Measurements from ENCODE around the gene XYLT2. TPM values are rescaled to one million over a fixed set of nuclear protein-coding genes. Genes with fewer than 3 reads are reported as not detected.

The XYLT2 gene
- polyA plus RNA-seq, 6 donors from 2014 or later, result 5.7 to 14.0 (median 9.5) TPM

DNA sequence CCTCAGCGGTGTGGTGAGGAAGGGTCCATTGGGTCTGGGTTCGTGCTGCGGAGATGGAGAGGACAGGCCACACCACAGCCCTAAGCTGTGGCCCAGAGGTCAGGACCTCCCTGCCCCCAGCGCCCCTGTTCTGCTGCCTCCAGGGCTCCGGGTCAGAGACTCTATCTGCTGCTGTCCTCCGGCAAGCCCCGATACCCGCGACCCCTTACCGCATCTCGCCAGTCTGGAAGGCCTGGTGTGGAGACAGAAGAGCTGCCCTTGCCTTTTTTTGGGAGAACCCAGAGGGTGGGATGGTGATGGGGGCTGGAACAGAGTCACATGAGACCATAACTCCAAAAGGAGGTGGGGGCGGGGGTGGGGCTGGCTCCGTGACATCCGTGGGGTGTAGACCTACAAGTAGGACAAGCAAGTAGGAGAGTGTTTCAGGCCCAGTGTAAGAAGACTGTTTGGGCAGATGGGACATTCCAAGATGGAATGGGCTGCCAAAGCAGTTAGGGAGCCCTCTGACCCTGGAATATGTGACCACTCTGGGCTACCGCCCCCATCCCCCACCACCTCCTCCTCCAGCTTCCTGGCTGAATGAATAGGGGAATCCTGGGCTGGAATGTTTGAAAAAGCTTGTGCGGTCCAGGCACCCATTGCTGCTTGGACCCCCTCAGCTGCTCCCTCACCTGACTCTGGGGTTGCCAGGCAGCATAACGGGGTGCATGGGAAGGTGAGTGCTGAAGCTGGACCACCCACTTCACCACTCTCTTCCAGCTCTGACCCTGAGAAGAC lies 1.4 kb downstream of the XYLT2 start:
- peak overlapping the region in 4 of 6 donors; percentile 47 to 81 (median 72) for H3K27ac Mint-ChIP-seq
- DNase-seq (no peak), ATAC-seq (ENCODE audit: low read depth in 2 of 2) (no peak)
- H3K4me1 Mint-ChIP-seq, result peaks cover 43 to 60% (median 50%) of the 10 kb centered on the region in 3 donors
- H3K36me3 Mint-ChIP-seq, result no peaks in the 10 kb centered on the region
- H3K4me3 Mint-ChIP-seq, result peak overlapping the region; percentile 80 to 95 (median 89)
- no peaks in the 10 kb centered on the region for H3K9me3 Mint-ChIP-seq
- no peaks in the 10 kb centered on the region for H3K27me3 Mint-ChIP-seq

DNA sequence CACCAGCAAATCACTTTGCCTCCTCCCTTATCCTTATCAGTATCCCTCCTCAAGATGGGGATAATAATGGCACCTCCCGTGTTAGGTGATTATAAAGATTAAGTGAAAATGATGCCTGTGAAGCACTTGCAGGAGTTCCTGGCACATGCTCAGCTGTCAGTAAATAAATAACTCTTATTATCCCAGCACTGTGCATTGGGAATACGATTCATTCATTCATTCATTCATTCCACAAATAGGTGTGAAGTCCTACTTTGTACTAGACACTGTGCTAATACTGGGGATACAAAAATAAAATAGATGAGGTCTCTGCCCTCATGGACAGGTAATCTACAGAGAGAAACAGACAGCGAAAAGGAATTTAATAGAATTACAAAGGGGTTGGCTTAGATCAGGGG lies 2.0 kb downstream of the XYLT2 start:
- peak overlapping the region; percentile 72 to 95 (median 82) for H3K4me3 Mint-ChIP-seq
- no peak for DNase-seq
- no peaks in the 10 kb centered on the region for H3K9me3 Mint-ChIP-seq
- H3K4me1 Mint-ChIP-seq, result peaks cover 45 to 63% (median 54%) of the 10 kb centered on the region in 3 donors
- no peaks in the 10 kb centered on the region for H3K27me3 Mint-ChIP-seq
- H3K36me3 Mint-ChIP-seq, result no peaks in the 10 kb centered on the region
- H3K27ac Mint-ChIP-seq, result peak overlapping the region in 2 of 6 donors; percentile 74 to 80
- ATAC-seq (ENCODE audit: low read depth in 2 of 2), result no peak

- Mint-ChIP-seq H3K4me3 (peak overlapping the region in 7 of 8 donors; percentile 9 to 95 (median 62)), H3K9me3 (no peaks in the 10 kb centered on the region), H3K27ac (peak overlapping the region in 3 of 6 donors; percentile 33 to 77 (median 49)), H3K36me3 (no peaks in the 10 kb centered on the region), H3K4me1 (peaks cover 51 to 63% (median 54%) of the 10 kb centered on the region in 3 donors), H3K27me3 (no peaks in the 10 kb centered on the region)
- DNase-seq, result no peak
- ATAC-seq (ENCODE audit: low read depth in 2 of 2), result no peak
These were observed 2.8 kb downstream of the XYLT2 start for GRCh38 chr17:50348522-50349242.

DNA sequence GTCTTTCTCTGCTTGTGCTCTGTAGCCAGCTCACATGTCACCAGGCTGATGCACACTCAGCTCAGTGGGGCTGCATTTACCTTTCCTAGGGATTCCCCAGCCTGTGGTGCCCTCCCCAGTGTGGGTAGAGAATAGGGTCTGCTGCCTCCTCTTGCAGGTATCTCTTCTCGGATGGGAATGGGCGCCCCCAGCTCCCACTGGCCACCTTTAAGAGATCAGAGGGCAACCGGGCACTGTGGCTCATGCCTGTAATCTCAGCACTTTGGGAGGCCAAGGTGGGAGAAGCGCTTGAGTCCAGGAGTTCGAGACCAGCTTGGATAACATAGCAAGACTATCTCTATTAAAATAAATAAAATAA lies 3.3 kb downstream of the XYLT2 start:
- ATAC-seq (ENCODE audit: low read depth in 2 of 2) (no peak), DNase-seq (no peak)
- Mint-ChIP-seq H3K27ac (peak overlapping the region in 4 of 6 donors; percentile 33 to 77 (median 62)), H3K4me3 (peak overlapping the region in 4 of 8 donors; percentile 9 to 80 (median 40)), H3K9me3 (no peaks in the 10 kb centered on the region), H3K27me3 (no peaks in the 10 kb centered on the region), H3K36me3 (no peaks in the 10 kb centered on the region), H3K4me1 (peaks cover 51 to 63% (median 54%) of the 10 kb centered on the region in 3 donors)

- Mint-ChIP-seq H3K4me1 (peaks cover 44 to 52% (median 49%) of the 10 kb centered on the region in 3 donors), H3K4me3 (peak overlapping the region in 1 of 8 donors; percentile 22), H3K9me3 (no peaks in the 10 kb centered on the region), H3K27me3 (no peaks in the 10 kb centered on the region), H3K36me3 (no peaks in the 10 kb centered on the region), H3K27ac (peak overlapping the region in 1 of 6 donors; percentile 89)
- ATAC-seq (ENCODE audit: low read depth in 2 of 2) (no peak), DNase-seq (no peak)
These were observed 4.8 kb downstream of the XYLT2 start for GRCh38 chr17:50350733-50351132.

GRCh38 chr17:50352072-50352692 lies 6.3 kb downstream of the XYLT2 start:
- ATAC-seq (ENCODE audit: low read depth in 2 of 2), result no peak
- H3K4me3 Mint-ChIP-seq, result no peak overlapping the region
- peak overlapping the region in 3 of 6 donors; percentile 38 to 75 (median 41) for H3K27ac Mint-ChIP-seq

DNA sequence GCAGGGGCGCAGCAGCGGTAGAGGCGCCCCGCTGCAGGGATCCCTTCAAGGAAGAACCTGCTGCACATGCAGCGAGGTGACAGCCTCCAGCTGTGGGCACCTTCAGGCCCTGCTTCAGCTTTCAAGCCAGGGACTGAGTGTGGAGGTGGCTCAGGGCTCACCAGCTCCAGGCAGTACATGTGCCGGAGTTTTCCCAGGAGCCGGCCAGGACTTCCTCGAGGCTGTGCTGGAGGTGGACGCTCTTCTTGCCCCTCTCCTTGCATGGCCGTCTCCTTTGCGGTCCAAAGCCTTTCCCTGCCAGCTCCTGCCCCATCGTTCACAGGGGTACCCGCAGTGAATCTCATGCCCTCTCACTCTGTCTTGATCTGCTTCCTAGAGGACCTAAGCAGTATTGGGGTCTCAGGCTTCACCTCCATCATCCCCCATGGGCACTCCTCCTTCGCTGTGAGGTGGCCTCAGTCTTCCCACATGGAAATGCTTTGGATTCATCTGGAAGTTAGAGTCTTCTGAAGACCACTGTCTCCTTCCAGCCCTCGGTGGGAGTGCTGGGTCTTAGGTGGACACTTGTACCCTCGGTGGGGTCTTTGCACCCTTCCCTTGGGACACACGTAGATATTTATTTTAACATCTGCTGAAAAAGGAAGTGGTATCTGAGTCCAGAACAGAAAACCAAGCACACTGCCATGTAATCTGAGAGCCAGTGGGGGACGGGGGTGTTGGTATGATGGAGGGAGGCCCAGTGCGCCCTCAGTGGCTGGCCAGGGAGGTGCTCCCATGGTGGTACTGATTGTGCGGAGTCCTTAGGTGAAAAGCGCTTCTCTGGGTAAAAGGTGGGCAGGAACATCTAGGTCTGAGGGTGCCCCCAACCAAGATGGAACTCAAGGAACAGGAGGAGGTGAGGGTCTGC lies 7.0 kb downstream of the XYLT2 start:
- no peak for ATAC-seq (ENCODE audit: low read depth in 2 of 2)
- Mint-ChIP-seq H3K36me3 (no peaks in the 10 kb centered on the region), H3K4me1 (peaks cover 31 to 34% (median 34%) of the 10 kb centered on the region in 3 donors), H3K4me3 (peak overlapping the region in 1 of 8 donors; percentile 24), H3K9me3 (no peaks in the 10 kb centered on the region), H3K27me3 (no peaks in the 10 kb centered on the region), H3K27ac (peak overlapping the region in 2 of 6 donors; percentile 88 to 92)
- no peak for DNase-seq

More at GRCh38 chr17:50352072-50352692, 6.3 kb downstream of the XYLT2 start:
- no peaks in the 10 kb centered on the region for H3K27me3 Mint-ChIP-seq
- H3K4me1 Mint-ChIP-seq, result peaks cover 37 to 42% (median 42%) of the 10 kb centered on the region in 3 donors
- no peak for DNase-seq
- H3K9me3 Mint-ChIP-seq, result no peaks in the 10 kb centered on the region
- H3K36me3 Mint-ChIP-seq, result no peaks in the 10 kb centered on the region

- H3K9me3 Mint-ChIP-seq, result no peaks in the 10 kb centered on the region
- peak overlapping the region in 1 of 6 donors; percentile 92 for H3K27ac Mint-ChIP-seq
- H3K36me3 Mint-ChIP-seq, result no peaks in the 10 kb centered on the region
- no peak for DNase-seq
- ATAC-seq (ENCODE audit: low read depth in 2 of 2), result no peak
- no peak overlapping the region for H3K4me3 Mint-ChIP-seq
- H3K27me3 Mint-ChIP-seq, result no peaks in the 10 kb centered on the region
- H3K4me1 Mint-ChIP-seq, result peaks cover 26 to 27% (median 27%) of the 10 kb centered on the region in 3 donors
These were observed 7.8 kb downstream of the XYLT2 start for GRCh38 chr17:50353600-50354195.

- ATAC-seq (ENCODE audit: low read depth in 2 of 2) (no peak), DNase-seq (no peak)
- Mint-ChIP-seq H3K4me1 (peaks cover 23 to 24% (median 24%) of the 10 kb centered on the region in 3 donors), H3K4me3 (no peak overlapping the region), H3K36me3 (no peaks in the 10 kb centered on the region), H3K27me3 (no peaks in the 10 kb centered on the region), H3K27ac (no peak overlapping the region), H3K9me3 (no peaks in the 10 kb centered on the region)
These were observed 8.3 kb downstream of the XYLT2 start for GRCh38 chr17:50354198-50354597.

DNA sequence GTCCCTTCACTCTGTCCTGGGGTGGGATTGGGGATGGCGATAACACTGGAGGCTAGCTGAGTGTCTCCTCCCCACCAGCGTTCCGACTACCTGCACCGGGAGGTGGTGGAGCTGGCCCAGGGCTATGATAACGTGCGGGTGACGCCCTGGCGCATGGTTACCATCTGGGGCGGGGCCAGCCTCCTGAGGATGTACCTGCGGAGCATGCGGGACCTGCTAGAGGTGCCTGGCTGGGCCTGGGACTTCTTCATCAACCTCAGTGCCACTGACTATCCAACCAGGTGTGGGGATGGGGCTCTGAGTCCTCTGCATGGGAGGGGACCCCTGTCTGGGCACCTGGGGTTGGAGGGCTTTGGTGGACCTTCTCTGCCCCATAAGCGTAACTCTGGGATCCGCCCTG lies 8.8 kb downstream of the XYLT2 start:
- Mint-ChIP-seq H3K9me3 (no peaks in the 10 kb centered on the region), H3K4me3 (no peak overlapping the region), H3K36me3 (no peaks in the 10 kb centered on the region), H3K27ac (peak overlapping the region in 1 of 6 donors; percentile 10), H3K27me3 (no peaks in the 10 kb centered on the region), H3K4me1 (peaks cover 22 to 23% (median 22%) of the 10 kb centered on the region in 3 donors)
- ATAC-seq (ENCODE audit: low read depth in 2 of 2) (no peak), DNase-seq (no peak)

GRCh38 chr17:50355336-50355700 lies 9.4 kb downstream of the XYLT2 start:
- H3K27me3 Mint-ChIP-seq, result no peaks in the 10 kb centered on the region
- DNase-seq (no peak), ATAC-seq (ENCODE audit: low read depth in 2 of 2) (no peak)
- no peaks in the 10 kb centered on the region for H3K9me3 Mint-ChIP-seq
- H3K27ac Mint-ChIP-seq, result no peak overlapping the region
- no peaks in the 10 kb centered on the region for H3K36me3 Mint-ChIP-seq
- H3K4me1 Mint-ChIP-seq, result peaks cover 22 to 23% (median 22%) of the 10 kb centered on the region in 3 donors
- H3K4me3 Mint-ChIP-seq, result no peak overlapping the region

- Mint-ChIP-seq H3K9me3 (no peaks in the 10 kb centered on the region), H3K36me3 (no peaks in the 10 kb centered on the region), H3K27ac (no peak overlapping the region), H3K4me3 (no peak overlapping the region), H3K4me1 (peaks cover 18 to 20% (median 18%) of the 10 kb centered on the region in 3 donors), H3K27me3 (no peaks in the 10 kb centered on the region)
- no peak for DNase-seq
- ATAC-seq (ENCODE audit: low read depth in 2 of 2), result no peak
These were observed 9.9 kb downstream of the XYLT2 start for GRCh38 chr17:50355701-50356341.
